Heart left ventricle (tissue), 13 donors: ENCODE measurements around the gene RRAGB.

Experiments used
- CTCF ChIP-seq, 12 donors: fragments of 200-600 bp; sonication (generic) in 4 of 12; IDR thresholded peaks; one replicate each; pipeline versions ENCODE4 v1.5.0 to v1.8.0; 2018 to 2022; ENCODE audit warnings: antibody characterized with exemption in 12 of 12, mild to moderate bottlenecking in 5 of 12
- POLR2A ChIP-seq, 2 donors: fragments of 450-650 bp; IDR thresholded peaks; one replicate each; pipeline ENCODE4 v1.6.1; 2017; ENCODE audit warnings: antibody characterized with exemption in 2 of 2, mild to moderate bottlenecking in 2 of 2, moderate library complexity in 2 of 2
- donor health status: ischemic (EF 13 %, LVEDD 7.1; RV severe dilation, severe dysfunction).
- donor health status: DM: no; HTN: yes; CAD: no.
- donor health status: DM: no; HTN: no; CAD: no.
- donor health status: ischemic (EF 25% LVEDD 6.9; RV normal size, moderate dysfunction).
- donor health status: ischemic (EF 25% LVEDD 5.7; RV mildly dilated, moderate dysfunction).
- donor health status: ischemic (EF 35%, LVEDD 5.7; RV mildly dilated, moderate dysfunction).
- donor health status: nonischemic (EF 11% LVEDD 7.7; RV severe dilation, severe dysfunction).
- donor health status: DM: yes; HTN: yes; CAD: no.
- donor health status: PGD.
- donor health status: ischemic (EF 29% LVEDD 5.4; RV normal size, mild dysfunction).
- donor health status: nonischemic (EF 23%, LVEDD 6.1; RV moderate dilation, normal function).

GRCh38 chrX:55787063-55787462 lies 69.5 kb downstream of the RRAGB start:
- TF ChIP-seq CTCF (IDR thresholded peaks at IDR 0.05) = no peak
- TF ChIP-seq POLR2A (IDR thresholded peaks at IDR 0.05) = no peak
